Loucy (cell line): Measurements from ENCODE around the gene ZKSCAN8.

ENCODE experiments used
- EZH2phosphoT487 ChIP-seq: fragments of 200-600 bp; IDR thresholded peaks from 2 replicates; pipeline ENCODE4 v1.6.1; 2018; ENCODE audit warnings: antibody characterized with exemption, mild to moderate bottlenecking, moderate library complexity, borderline replicate concordance
- TF ChIP-seq, protein P1 (sequence below): fragments of 200-600 bp; sonication (generic); conservative IDR thresholded peaks from 2 replicates; pipeline ENCODE4 v1.5.1; 2014; ENCODE audit warnings: mild to moderate bottlenecking, antibody characterized with exemption, low read length

DNA sequence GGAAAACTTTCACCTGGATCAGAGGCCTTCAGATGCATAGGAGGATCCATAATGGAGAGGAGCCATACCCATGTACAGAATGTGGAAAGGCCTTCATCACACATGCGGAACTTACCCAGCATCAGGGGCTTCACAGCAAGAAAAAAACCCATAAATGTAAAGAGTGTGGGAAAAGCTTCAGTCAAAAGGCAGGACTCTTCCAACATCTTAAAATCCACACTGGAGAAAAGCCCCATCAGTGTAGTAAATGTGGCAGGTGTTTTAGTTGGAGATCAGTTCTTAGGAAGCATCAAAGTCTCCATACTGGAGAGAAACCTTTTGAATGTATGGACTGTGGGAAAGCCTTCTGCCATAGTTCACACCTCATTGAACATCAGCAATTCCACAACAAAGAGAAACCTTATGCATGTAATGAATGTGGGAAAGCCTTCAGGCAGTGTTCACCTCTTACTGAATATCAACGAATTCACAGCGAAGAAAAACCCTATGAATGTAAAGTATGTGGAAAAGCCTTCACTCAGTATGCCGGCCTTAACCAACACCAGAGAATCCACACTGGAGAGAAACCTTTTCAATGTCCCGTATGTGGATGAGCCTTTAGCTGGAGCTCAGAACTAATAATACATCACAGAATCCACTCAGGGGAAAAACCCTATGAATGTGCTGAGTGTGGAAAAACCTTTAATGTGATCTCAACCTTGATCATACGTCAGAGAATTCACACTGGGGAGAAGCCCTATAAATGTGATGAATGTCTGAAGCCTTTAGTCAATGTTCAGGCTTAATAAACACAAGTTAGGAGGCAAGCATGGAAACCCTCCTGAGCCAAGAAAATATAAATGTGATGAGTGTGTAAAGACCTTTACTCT is 46.7 kb downstream of the ZKSCAN8 start:
- TF ChIP-seq, protein P1, sequence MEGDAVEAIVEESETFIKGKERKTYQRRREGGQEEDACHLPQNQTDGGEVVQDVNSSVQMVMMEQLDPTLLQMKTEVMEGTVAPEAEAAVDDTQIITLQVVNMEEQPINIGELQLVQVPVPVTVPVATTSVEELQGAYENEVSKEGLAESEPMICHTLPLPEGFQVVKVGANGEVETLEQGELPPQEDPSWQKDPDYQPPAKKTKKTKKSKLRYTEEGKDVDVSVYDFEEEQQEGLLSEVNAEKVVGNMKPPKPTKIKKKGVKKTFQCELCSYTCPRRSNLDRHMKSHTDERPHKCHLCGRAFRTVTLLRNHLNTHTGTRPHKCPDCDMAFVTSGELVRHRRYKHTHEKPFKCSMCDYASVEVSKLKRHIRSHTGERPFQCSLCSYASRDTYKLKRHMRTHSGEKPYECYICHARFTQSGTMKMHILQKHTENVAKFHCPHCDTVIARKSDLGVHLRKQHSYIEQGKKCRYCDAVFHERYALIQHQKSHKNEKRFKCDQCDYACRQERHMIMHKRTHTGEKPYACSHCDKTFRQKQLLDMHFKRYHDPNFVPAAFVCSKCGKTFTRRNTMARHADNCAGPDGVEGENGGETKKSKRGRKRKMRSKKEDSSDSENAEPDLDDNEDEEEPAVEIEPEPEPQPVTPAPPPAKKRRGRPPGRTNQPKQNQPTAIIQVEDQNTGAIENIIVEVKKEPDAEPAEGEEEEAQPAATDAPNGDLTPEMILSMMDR = no peak
- no peak for TF ChIP-seq EZH2phosphoT487
